Dedifferentiated amniotic fluid mesenchymal stem cell (primary cell): ENCODE measurements around the gene MICAL2.

Experiments used
- DNase-seq: peaks from one replicate; pipeline ENCODE4 v3.0.0-alpha.2; 2016; ENCODE audit errors: extremely low spot score

Gene MICAL2

DNA sequence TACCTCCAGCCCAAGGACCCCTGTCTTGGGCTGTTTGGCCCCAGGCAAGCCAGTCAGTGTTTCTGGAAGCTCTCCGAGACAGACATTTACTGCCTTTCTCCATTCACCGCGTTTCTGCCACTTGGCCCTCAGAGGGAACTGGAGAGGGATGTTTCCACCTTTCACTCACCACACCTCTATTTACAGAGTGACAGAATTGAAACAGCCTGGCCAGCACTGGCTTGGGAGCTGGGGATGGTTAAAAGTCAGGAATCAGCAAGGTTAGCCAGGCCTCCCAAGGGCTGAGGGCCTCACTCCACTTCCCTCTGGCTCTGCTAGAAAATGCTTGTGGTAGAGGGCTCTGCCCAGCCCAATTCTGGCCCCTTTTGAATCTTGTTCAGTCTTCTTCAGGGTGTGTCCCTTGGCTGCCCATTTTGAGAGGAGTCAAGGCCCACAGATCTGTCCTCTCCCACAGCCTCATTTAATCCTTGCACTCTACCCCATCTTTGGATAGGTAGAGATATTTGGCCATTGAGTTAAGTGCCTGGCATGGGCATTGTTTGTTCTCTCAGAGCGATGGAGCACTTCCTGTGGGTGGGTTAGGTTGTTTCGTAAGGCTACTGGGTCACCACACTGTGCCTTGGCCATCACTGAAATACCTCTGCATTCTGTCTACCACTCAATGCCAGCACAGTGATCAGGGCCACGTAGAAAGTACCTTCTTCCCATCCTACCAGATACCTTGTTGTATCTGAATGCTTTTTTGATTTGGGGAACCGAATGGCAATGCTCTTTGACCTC is 119.2 kb downstream of the MICAL2 start:
- DNase-seq = no peak

DNA sequence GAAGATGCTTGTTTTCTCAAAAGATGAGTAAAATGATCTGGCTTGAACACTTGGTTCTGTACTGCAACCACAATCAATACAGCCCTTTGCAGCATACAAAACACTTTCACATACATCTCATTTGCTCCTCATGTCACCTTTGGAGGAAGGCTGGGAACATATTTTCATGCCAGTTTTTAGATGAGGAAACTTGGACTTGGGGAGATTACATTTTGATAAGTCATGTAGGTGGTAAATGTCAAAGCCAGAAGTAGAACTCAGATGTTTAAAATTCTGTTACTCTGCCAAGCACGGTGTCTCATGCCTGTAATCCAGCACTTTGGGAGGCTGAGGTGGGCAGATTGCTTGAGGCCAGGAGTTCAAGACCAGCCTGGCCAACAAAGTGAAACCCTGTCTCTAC is 121.8 kb downstream of the MICAL2 start:
- DNase-seq = no peak

DNA sequence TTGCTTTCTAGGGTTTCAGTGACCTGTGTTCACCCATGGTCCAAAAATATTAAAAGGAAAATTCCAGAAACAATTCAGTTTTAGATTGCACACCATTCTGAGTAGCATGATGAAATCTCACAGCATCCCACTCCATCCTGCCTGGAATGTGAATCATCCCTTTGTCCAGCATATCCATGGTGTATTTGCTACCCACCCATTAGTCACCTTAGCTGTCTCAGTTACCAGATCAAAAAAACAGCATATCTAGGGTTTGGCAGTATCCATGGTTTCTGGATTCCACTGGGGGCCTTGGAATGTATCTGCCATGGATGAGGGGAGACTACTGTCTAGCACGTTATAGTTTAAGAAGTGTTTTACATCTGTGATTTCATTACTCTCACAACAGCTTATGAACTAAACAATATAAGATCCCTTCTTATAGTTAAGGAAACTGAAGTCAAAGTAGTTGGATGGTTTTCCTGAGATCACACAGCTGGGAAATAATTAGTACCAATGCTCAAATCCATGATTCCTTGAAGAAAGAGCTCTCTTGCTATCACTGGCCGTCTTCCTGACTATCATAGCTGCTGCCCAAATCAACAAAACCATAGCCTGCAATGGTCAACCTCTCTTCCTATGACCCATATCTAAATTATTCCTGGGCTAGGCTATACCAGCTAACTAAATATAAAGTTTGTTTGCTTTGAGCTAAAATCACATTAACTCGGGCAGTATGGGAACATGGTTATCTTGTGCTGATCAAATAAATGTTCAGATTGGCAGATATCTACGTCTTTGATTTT is 122.6 kb downstream of the MICAL2 start:
- peak; percentile 78 for DNase-seq

DNA sequence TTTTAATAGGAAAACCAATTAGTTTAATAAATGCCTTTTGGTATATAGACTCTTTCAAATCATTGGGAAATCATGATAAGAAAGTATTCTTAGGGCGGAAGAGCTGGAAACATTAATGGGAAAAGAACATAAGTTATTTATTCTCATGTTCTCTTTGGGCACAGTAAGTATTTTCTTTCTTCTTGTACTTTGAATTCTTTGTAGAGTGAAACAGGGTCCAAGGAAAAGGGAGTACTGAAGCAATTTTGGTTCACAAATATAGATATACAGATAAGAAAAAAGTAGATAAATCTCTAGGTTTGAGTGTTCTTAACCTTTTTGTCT is 123.2 kb downstream of the MICAL2 start:
- no peak for DNase-seq

DNA sequence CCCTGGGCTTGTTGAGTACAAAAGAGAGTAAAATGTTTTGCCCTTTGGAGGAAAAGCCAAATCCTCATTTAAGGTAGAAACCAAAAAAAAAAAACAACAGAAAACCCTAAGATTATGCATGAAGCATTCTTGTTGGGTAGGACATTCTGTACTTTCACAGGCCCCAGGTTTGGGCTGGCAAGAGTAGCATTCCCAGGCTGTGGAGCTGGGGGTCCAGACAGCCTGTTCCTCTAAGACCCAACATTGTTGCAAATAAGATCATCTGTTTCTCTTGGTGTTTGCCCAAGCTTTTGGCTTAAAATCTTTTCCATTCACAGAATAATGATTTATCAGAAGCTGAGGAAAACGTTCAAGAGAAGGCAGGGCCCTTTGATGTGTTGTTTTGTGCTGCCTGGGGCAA is 123.8 kb downstream of the MICAL2 start:
- DNase-seq = no peak

DNA sequence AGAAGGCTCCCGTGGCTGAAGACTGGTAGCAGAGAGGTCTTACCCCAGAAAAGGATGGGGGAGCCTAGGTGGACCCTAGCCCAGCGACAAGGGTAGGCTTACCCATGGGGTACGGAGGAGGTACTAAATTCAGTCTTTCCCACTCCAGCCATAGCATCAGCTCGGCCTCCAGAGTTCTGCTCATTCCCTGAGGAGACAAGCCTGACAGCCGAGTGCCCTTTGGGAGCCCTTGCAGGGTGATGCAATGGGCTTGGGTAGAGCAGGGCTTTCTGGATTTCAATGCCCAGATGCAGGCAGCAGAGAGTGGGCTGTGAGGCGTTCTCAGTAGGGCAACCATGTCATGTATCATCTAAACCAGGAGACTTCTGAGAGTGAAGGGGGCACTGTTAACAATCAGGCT is 124.7 kb downstream of the MICAL2 start:
- DNase-seq = no peak

DNA sequence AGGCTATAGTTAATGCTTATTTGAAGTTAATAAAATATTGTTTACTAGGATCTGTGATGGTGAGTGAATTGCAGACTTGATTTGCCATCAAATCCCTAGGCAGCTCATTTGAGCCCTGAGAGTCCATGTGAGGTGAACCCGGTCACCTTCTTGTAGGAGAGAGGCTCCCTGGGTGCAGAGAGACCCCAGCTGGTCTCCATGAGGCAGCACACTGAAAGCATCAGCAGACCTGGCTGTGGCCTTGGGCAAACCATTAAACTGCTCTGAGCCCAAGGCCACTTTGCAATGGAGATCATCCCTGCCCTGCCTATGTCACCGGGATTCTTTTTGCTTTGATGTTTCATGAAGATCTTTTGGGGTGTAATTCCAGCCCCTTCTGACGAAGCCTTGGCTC is 125.2 kb downstream of the MICAL2 start:
- no peak for DNase-seq

DNA sequence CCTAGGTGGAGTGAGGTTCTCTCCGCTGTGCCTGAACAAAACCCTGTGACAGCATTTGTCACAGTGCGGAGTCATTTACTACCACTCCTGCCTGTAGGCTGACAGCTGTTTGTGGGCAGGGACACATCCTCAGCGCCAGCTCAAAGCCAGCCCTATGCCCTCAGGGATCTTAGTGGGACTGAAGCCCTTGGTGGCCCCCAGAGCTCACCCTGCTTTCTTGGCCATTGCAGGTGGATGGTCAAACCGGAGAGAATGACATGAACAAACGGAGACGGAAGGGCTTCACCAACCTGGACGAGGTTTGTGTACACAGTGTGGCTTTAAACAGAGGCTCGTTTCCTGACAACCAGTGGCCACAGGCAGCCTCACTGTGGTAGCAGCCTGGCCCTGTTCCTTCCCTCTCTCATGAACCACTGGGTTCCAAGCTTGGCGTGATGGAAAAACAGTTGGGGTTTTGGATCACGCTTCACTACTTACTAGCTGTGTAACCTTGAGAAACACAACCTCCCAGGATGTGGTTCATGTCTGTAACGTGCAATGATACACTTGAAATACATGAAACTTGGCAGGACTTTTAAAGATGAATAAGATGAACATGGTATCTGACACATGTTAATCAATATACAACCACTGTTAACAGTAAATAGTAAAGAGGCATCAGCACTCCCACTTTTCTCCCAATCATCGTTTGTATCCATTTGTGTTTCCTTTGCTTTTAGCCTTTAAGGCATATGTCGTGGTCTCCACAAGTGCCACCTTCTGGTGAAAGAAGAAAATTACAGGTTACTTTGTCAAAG is 125.8 kb downstream of the MICAL2 start:
- DNase-seq = peak; percentile 67

DNA sequence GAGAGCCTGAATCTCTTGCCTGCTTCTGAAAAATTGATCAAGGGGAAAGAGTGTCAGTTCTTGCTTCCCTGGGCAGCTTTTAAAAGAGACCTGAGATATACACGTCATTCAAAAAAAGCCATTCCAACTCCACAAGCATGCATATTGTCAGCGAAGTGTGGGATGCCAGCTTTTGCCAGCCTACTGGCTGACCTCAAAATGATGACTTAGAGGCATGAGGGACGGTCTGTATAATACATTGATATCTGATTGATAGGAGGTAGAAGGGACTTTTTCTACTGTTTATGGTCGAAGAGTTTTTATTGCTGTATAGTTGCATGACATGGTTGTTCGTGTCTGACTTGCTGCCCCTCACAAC is 126.3 kb downstream of the MICAL2 start:
- no peak for DNase-seq

DNA sequence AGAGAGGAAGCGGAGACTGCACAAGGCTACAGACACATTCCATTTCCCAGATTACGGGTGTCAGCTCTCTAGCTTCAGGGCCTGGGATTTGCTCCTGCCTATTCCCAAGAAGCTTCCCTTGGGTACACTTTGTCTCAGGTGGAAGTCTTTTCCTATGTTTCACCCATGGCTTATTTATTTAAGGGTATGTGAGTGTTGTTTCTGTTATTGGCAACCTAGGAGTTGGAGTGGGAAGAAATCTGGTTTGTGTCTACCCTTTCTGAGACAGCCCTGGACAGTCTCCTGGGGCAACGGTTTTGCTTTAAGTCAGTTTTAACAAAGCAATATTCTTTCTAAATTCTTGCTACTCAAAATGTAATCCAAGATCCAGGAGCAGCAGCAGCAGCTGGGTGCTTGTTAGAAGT is 127.0 kb downstream of the MICAL2 start:
- DNase-seq = no peak

DNA sequence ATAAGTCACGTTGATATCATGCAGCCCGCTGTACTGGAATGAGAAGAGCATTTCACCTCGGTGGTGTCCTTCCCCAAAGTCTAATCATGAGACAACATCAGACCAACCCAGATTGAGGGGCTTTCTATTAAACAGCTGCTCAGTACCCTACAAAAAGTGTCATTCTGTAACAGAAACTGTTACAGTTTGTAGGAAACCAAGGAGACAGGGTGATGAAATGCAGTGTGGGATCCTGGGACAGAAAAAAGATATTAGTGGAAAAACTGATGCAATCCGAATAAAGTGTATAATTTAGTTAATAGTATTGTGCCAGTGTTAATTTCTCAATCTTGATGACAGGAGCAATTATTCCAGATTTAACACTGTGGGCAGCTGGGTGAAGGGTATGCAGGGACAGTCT is 128.0 kb downstream of the MICAL2 start:
- DNase-seq = no peak

DNA sequence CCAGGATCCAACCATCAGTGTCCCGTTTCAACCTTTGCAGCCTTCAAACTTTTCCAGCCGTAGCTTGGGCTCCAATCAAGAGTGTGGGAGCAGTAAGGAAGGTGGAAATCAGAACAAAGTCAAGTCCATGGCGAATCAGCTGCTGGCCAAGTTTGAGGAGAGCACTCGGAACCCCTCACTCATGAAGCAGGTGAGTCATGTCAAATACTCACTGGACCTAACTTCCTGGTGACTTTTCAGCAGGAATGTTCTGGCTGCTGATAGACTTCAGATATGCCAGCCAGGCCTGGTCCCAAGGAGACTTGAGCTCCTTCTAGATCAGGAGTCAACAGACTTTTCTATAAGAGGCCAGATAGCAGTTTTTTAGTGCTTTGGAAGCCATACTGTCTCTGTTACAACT is 129.0 kb downstream of the MICAL2 start:
- DNase-seq = no peak

DNA sequence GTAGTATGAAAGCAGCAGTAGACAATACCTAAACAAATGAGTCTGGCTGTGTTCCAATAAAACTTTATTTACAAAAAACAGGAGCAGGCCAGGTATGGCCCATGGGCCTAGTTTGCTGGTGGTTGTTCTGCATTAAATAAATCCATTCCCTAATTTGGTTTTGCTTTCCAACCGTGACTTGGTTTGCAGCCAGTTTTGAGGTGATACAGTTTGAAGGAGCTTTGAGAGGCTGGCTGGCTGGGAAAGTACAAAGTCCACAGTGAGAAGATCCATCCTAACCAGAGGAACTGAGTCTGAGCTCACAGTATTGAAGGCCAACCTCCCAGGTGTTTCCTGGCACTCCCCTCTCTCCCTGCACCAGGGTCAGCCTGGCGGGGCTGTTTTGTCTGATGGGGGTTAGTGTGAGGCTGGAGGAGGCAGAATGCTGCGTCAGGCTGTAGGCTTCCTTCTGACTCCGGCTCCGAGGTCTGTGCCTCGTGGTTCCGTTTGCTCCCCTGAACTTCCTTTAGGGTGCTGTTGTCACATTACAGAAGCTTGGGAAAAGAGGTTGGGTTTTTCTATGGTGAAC is 129.5 kb downstream of the MICAL2 start:
- no peak for DNase-seq

DNA sequence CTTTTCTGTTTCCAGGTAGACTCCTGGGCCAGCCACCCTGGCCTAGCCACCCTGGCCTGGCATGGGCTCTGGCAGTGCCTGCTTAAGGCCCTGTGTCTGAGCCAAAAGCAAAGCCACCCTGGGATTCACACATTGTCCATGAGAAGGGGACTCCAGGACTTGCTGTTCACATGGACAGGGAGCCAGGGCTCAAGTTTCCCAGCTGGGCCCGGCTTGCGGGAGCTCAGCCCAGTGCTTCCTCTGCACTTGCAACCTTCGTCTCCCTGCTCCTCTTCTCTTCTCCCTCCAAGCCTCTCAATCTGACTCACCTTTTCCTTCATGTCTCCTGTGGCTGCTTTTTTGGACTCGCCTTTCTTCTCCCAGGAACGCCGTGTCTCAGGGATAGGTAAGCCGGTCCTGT is 130.3 kb downstream of the MICAL2 start:
- DNase-seq = no peak

DNA sequence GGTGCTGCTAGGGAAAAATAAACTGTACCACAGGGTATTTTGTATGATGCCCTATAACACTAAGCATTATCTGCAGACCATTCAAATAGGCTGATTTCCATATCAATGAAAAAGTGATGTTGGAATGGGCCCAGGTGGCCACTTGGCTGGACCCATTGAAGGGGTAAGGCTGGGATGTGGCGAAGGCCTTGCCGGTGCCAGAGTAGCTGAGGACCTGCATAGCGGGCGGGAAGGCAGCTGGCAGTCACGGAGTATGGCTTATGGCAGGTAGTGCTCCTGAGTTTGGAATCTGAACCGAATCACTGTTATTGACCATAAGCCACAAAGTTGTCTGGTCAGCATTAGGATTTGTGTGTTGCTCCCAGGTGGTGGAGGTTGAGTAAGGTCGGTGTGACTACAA is 131.0 kb downstream of the MICAL2 start:
- DNase-seq = no peak

DNA sequence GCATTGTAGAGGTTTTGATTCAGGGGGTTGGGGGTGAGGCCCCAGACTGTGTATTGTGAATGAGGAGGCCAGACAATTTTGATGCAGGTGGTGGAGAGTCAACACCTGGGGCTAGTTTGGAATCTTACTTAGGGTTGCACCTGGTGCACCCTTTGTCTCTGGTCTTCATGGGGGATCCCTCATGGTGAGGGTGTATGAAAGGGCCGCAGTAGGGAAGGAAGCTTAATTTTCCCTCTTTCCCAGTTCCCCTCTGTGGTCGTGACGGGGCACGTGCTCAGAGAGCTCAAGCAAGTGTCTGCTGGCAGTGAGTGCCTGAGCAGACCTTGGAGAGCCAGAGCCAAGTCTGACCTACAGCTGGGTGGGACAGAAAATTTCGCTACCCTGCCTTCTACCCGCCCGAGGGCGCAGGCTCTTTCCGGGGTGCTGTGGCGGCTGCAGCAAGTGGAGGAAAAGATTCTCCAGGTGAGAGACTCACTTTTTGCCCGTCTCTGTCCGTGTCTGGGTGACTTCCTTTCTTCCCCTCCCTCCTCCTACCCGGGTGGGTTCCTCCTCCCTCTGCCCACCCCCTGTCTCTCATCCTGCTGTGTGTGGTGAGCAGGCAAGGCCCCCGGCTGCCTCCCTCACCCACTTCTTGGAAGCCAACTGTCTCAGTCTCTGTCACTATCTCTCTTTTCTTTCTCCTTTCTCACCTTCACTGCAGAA is 131.7 kb downstream of the MICAL2 start:
- no peak for DNase-seq

DNA sequence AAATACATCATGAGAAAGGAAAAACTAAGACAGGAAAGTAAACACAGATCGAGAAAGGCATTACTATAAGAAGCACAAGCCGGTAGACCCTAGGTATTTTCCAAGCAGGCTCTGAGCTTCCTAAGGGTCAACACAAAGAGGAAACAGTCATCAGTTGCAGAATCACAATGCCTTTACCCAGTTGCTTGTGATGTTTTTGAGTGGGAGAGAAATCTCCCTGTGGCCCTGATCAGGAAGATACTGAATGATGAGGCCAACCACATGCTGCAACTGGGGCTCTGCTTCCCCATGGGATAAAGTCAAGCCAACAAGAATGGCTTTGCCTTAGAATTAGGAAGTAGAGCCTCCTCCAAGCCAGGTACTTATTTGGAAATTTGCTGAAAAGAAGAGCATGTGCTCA is 132.6 kb downstream of the MICAL2 start:
- no peak for DNase-seq

DNA sequence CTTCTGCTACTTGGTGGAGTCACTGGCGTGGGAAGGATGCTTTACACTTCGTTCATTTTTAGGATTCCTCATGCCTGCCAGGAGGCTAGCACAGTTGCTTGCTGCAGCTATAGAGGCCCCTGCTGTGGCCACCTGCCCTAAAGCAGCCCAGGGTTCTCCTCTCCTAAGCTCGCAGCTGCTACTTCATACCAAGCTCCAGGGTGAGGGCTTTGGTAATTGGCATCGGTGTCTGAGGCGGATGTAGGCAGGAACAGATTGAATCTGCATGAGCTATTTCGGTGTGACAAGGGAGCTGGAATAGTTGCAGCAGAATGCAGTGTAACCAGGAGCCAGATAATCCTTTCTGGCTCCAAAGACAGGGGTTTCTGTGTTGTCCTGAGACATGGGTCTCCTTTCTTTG is 133.1 kb downstream of the MICAL2 start:
- no peak for DNase-seq

DNA sequence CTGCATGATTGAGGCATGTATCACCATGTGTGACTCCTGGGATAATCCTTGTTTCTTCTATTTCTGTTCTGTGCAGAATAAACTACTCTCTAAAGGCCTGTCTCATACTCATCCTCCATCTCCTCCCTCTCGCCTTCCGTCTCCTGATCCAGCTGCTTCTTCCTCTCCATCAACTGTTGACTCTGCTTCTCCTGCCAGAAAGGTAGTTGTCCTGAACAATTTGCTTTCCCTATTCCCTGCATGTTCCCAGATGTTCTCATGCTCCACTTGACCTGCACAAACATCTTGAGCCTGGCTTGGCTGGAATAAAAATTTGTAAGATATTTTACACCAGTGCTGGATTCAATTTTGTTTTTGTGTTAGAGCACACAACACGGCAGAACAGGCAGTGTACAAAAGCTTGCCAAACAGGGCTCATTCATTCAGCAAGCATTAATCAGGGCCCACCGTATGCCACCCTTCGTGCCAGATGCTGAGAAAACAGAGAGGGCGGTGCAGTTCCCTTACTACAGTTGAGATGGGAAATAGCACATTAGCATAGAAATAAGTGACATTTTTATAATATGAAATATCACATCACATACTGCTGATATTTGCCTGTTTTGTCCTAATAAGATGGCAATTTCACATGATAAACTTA is 133.6 kb downstream of the MICAL2 start:
- DNase-seq = no peak

DNA sequence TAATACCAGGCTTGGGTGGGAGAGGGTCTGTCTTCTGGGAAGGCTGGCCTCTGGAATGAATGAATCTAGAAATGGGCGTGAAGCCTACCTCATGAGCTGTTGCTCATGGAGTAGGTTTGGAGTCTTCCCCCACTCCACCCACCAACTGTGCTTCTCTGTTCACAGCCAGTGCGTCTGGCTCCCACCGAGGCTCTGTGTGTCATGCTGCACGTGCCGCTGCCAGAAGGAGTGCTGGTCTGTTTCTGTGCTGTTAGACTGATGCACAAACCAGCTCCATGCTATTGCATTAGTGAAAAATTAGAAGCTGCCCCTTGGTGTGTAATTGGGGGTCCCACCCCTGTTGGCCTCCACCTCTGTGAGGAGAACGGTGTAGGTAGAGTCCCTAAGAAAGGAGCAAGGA is 134.7 kb downstream of the MICAL2 start:
- DNase-seq = no peak

DNA sequence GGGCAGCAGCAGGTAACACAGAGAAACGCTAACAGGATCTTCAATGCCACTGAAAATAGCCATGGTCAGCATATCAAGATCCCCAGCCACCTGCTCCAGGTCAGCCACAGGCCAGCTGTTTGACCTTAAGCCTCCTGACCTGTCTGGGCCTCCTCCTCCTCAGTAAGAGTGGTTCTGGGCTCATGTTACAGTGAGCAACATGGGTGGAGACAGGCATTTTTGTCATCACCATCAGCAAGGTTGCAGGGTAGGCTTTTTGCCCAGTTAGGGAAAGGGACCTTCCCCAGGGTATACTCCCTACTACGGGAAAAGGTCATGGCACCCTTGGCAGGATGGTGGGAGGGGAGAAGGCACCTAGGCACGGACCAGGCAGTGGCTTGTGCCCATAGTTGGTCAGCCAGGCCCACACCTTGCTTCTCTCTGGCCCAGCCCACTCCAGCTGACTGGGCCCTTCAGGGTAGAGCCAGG is 135.2 kb downstream of the MICAL2 start:
- no peak for DNase-seq
